Heart right ventricle (tissue), 16 donors: ENCODE data around the gene SLIT3. TPM values are rescaled to one million over a fixed set of nuclear protein-coding genes. Genes with fewer than 3 reads are reported as not detected.

Source experiments
- ATAC-seq, 8 donors: fragments of 200-7000 bp; cut with Tn5 transposase; one replicate each; pipeline ENCODE4 v1.9.1; 2020; ENCODE audit warnings: mild to moderate bottlenecking in 8 of 8, moderate library complexity in 8 of 8, moderate number of reproducible peaks in 1 of 8
- DNase-seq, 2 donors: peaks; one replicate each; pipeline ENCODE4 v3.0.0-alpha.2; 2020
- H3K27ac ChIP-seq, 10 donors: fragments of 200-600 bp; sonication (generic) in 2 of 10; one replicate each; pipeline versions ENCODE4 v1.5.0 to v1.8.0; 2020 to 2022; ENCODE audit warnings: mild to moderate bottlenecking in 3 of 10
- H3K27me3 ChIP-seq, 7 donors: fragments of 200-600 bp; one replicate each; pipeline ENCODE4 v1.8.0; 2021 to 2022; ENCODE audit warnings: mild to moderate bottlenecking in 2 of 7
- H3K36me3 ChIP-seq, 9 donors: fragments of 200-600 bp; sonication (generic) in 1 of 9; one replicate each; pipeline versions ENCODE4 v1.5.0 to v1.8.0; 2020 to 2022; ENCODE audit warnings: mild to moderate bottlenecking in 2 of 9
- H3K4me1 ChIP-seq, 9 donors: fragments of 200-600 bp; sonication (generic) in 1 of 9; one replicate each; pipeline versions ENCODE4 v1.5.0 to v1.8.0; 2020 to 2022; ENCODE audit warnings: mild to moderate bottlenecking in 4 of 9
- H3K4me3 ChIP-seq, 10 donors: fragments of 200-600 bp; sonication (generic) in 2 of 10; one replicate each; pipeline versions ENCODE4 v1.5.0 to v1.8.0; 2020 to 2022; ENCODE audit warnings: mild to moderate bottlenecking in 7 of 10, moderate library complexity in 2 of 10
- H3K9me3 ChIP-seq, 11 donors: fragments of 200-600 bp in 10 of 11; sonication (generic) in 2 of 11; one replicate each; pipeline versions ENCODE4 v1.5.0 to v1.8.0; 2013 to 2022; ENCODE audit warnings: mild to moderate bottlenecking in 2 of 11, control low read depth in 1 of 11, moderate library complexity in 1 of 11
- CTCF ChIP-seq, 9 donors: fragments of 200-600 bp; sonication (generic) in 2 of 9; IDR thresholded peaks; one replicate each; pipeline versions ENCODE4 v1.5.0 to v1.8.0; 2021 to 2022; ENCODE audit warnings: antibody characterized with exemption in 9 of 9, mild to moderate bottlenecking in 5 of 9, moderate library complexity in 1 of 9
- WGBS, 2 donors: extraction: QIAGEN DNeasy Blood & Tissue Kit; methylation state at CpG; one replicate each; pipeline ENCODE4 v1.1.7; 2013; ENCODE audit warnings: inconsistent platforms in 1 of 2; 5-methylcytosine and 5-hydroxymethylcytosine counted together
- intact Hi-C, 10 donors: fragments of 100-400 bp; cut with DNase I; formaldehyde crosslinking; loops; one replicate each; pipeline versions ENCODE4 v1.11.1 to v1.14.2; 2022
- polyA plus RNA-seq, 2 donors: library from polyadenylated mRNA; stranded (reverse); fragments of 200-250 nt; gene quantifications; one replicate each; pipeline ENCODE4 v1.2.3, GENCODE V29; 2013
- total RNA-seq, 10 donors: library from RNA; stranded (reverse); fragmentation: NEBNext Ultra II Directional in 3 of 10; extraction: Animal tissue kit (Norgen Biotek cat#: 25700) in 3 of 10; gene quantifications; one replicate each; pipeline versions ENCODE4 v1.2.1 to v1.2.4, GENCODE V29; 2021 to 2023
- donor health status: Arrhythmogenic right ventricular cardiomyopathy.
- donor health status: ischemic (EF 13 %, LVEDD 7.1; RV severe dilation, severe dysfunction).
- donor health status: healthy with polysubstance abuse.
- donor health status: DM: no; HTN: yes; CAD: no.
- donor health status: DM: no; HTN: no; CAD: no.
- donor health status: ischemic (EF 25% LVEDD 6.9; RV normal size, moderate dysfunction).
- donor health status: ischemic (EF 25% LVEDD 5.7; RV mildly dilated, moderate dysfunction).
- donor health status: healthy.
- donor health status: DM: yes; HTN: yes; CAD: no.
- donor health status: Ischemic cardiomyopathy.
- donor health status: ischemic (EF 35%, LVEDD 5.7; RV mildly dilated, moderate dysfunction).
- donor health status: nonischemic (EF 11% LVEDD 7.7; RV severe dilation, severe dysfunction).
- donor health status: DM: yes; HTN: yes; CAD: no.
- donor health status: PGD.
- donor health status: ischemic (EF 29% LVEDD 5.4; RV normal size, mild dysfunction).
- donor health status: nonischemic (EF 23%, LVEDD 6.1; RV moderate dilation, normal function).

The SLIT3 gene
- total and polyA plus RNA-seq, 12 donors: 2.0 to 29.2 (median 12.1) TPM

DNA sequence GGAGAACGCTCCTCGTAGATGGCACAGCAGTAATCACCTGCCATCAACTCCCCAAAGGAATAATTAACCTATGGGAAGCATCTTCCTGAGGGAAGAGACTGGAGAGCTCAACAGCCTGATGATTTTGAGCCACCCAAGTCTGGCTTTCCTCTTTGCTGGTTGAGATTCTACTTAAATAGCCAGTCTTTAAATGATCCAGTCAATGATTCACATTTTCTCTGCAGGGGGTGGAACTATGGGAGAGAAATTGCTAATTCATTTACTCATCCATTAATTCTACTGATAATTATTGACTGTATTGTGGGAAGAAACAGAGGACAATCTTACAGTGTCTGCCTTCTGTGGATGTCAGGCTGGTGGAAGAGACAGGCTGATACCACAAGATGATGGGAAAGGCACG is 366.8 kb downstream of the SLIT3 start:
- ATAC-seq (no peak), DNase-seq (no peak)
- intact Hi-C loops: no loop called here
- Histone ChIP-seq H3K27me3 (no peaks in the 10 kb centered on the region), H3K9me3 (no peaks in the 10 kb centered on the region), H3K4me1 (peaks cover 0 to 9% (median 0%) of the 10 kb centered on the region in 9 donors), H3K27ac (no peak overlapping the region), H3K4me3 (no peak overlapping the region), H3K36me3 (no peaks in the 10 kb centered on the region)
- no peak for TF ChIP-seq CTCF (IDR thresholded peaks at IDR 0.05)
- 87% methylated on average over 3 of the region's 3 CpGs for WGBS, 2 donors

DNA sequence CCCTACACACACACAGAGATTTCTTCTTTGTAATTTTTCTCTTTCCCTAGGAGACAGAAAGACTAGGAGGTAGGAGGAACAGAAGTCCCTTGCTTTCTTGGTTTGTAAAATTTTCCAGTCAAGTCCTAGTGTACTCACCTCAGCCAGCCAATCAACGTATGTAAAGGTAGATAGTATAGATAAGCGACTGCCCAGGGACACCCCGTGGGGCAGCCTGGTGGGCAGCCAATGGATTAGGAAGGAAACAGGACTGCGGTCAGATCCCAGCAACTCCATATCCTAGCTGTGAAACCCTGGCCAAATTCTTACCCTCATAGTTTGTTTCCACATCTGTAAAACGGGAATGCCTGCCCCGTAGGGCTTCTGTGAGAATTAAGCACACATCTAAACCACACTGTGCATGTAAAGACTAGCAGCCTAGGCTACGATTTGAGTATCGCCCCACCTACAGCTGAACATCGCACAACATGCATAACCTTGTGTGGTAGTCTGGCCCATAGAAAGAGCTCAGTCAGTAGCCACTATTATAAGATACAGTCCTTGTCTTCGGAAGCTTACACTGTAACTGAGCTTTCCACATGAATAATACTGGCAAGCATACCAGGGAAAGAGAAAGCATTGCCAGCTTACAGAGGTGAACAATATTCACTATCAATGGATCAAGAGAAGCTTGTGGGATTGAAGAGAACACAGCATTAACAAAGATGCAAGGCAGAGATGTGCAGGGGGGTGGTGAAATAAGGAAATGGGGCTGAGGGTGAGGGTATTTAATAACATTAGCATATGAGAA is 368.3 kb downstream of the SLIT3 start:
- DNase-seq: no peak
- Histone ChIP-seq H3K4me3 (no peak overlapping the region), H3K9me3 (no peaks in the 10 kb centered on the region), H3K27me3 (no peaks in the 10 kb centered on the region), H3K27ac (no peak overlapping the region), H3K4me1 (peaks cover 0 to 9% (median 0%) of the 10 kb centered on the region in 9 donors), H3K36me3 (no peaks in the 10 kb centered on the region)
- WGBS, 2 donors: 80 to 87% methylated on average over 10 of the region's 10 CpGs
- ATAC-seq: no peak
- no peak for TF ChIP-seq CTCF (IDR thresholded peaks at IDR 0.05)
- intact Hi-C loops: no loop called here

GRCh38 chr5:168931638-168932345 is 369.1 kb downstream of the SLIT3 start:
- ATAC-seq: peak in 7 of 8 donors; percentile 27 to 92 (median 58)

More at GRCh38 chr5:168931638-168932345, 369.1 kb downstream of the SLIT3 start:
- Histone ChIP-seq H3K4me1 (peaks cover 0 to 9% (median 0%) of the 10 kb centered on the region in 9 donors), H3K4me3 (no peak overlapping the region), H3K27ac (no peak overlapping the region), H3K9me3 (no peaks in the 10 kb centered on the region), H3K27me3 (no peaks in the 10 kb centered on the region), H3K36me3 (no peaks in the 10 kb centered on the region)
- intact Hi-C loops: no loop called here
- 63 to 74% methylated on average over 8 of the region's 8 CpGs for WGBS, 2 donors
- TF ChIP-seq CTCF (IDR thresholded peaks at IDR 0.05): no peak
- DNase-seq: no peak
